Measurements from ENCODE around the gene PON2.

Gene PON2

DNA sequence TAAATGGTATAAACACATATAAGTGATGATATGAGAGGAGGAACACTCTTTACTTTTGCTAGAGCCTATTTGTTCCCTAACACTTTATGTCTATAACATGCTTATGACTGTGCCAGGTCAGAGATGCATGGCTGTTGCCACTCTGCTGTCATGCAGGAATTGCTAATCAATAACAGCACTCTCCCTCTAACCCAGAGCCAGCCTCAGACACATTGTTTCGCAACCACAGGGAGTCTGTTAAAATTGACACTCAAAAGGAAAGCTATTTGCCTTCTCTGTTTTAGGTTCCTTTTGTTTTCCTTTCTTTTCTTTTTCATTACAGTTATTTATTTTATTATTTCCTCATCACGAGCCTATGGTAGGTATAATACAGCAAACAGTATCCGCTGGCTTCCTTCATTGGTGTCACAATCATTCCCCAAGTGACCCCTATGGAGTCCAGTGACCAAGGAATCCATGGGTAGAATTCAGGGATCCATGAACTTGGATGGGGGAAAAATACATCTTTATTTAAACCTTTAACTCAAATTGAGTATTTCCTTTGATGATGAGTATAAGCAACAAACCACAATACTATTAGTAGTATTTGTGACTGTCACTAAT lies 6.8 kb downstream of the PON2 start:
- no peak for DNase-seq
- no peaks in the 10 kb centered on the region for H3K9me3 ChIP-seq (ENCODE audit: control insufficient read depth, low read length)
- no peaks in the 10 kb centered on the region for H3K27me3 ChIP-seq (replicated peaks; ENCODE audit: control insufficient read depth, insufficient read depth, low read length, poor library complexity, severe bottlenecking)
- H3K4me3 ChIP-seq (ENCODE audit: insufficient read depth, low read depth, low read length, poor library complexity, severe bottlenecking), result no peak overlapping the region
- H3K4me1 ChIP-seq (ENCODE audit: control insufficient read depth, insufficient read depth, low read length, poor library complexity, severe bottlenecking), result no peaks in the 10 kb centered on the region
- H3K36me3 ChIP-seq (ENCODE audit: control insufficient read depth, insufficient read depth, low read length), result no peaks in the 10 kb centered on the region
- no peak overlapping the region for H3K27ac ChIP-seq (ENCODE audit: insufficient read depth, low read length, poor library complexity, severe bottlenecking)

DNA sequence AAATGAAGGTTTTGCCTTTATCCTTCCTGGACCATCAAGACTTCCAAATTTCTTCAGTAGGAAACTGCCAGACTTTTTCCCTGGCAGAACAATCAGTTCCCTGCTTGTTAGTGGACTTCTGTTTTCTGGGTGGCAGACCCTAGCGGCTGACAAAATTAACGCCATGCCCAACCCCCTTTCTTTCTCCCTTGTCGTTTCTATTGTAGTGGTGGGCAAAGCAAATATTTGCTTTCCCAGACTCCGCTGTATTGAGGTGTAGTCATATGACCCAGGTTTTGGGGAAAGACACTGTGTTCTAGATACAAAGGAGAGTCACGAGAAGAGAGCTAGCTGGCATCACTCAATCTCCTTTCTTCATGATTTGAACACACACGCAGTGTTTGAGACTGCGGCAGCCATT lies 7.7 kb downstream of the PON2 start:
- Histone ChIP-seq H3K27ac (ENCODE audit: insufficient read depth, low read length, poor library complexity, severe bottlenecking) (no peak overlapping the region), H3K4me3 (ENCODE audit: insufficient read depth, low read depth, low read length, poor library complexity, severe bottlenecking) (no peak overlapping the region), H3K9me3 (ENCODE audit: control insufficient read depth, low read length) (no peaks in the 10 kb centered on the region), H3K36me3 (ENCODE audit: control insufficient read depth, insufficient read depth, low read length) (no peaks in the 10 kb centered on the region), H3K27me3 (replicated peaks; ENCODE audit: control insufficient read depth, insufficient read depth, low read length, poor library complexity, severe bottlenecking) (no peaks in the 10 kb centered on the region), H3K4me1 (ENCODE audit: control insufficient read depth, insufficient read depth, low read length, poor library complexity, severe bottlenecking) (no peaks in the 10 kb centered on the region)
- no peak for DNase-seq

DNA sequence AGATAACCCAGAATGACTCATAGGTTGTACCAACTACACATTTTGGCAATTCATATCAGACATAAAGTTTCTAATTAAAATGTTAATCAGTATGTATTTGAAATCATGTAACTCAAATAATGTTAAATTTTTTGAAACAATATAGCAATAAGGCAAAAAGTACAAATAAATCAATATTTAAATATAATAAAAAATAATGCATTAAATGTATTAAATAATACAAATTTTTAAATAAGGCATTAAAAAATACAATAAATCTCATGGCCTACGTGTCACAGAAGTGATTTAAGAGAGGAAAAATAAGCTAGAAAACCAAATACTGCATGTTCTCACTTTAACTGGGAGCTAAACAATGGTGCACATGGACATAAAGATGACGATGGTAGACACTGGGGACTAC lies 9.1 kb downstream of the PON2 start:
- H3K27me3 ChIP-seq (replicated peaks; ENCODE audit: control insufficient read depth, insufficient read depth, low read length, poor library complexity, severe bottlenecking), result no peaks in the 10 kb centered on the region
- no peak overlapping the region for H3K27ac ChIP-seq (ENCODE audit: insufficient read depth, low read length, poor library complexity, severe bottlenecking)
- H3K9me3 ChIP-seq (ENCODE audit: control insufficient read depth, low read length), result no peaks in the 10 kb centered on the region
- H3K36me3 ChIP-seq (ENCODE audit: control insufficient read depth, insufficient read depth, low read length), result no peaks in the 10 kb centered on the region
- no peak overlapping the region for H3K4me3 ChIP-seq (ENCODE audit: insufficient read depth, low read depth, low read length, poor library complexity, severe bottlenecking)
- no peak for DNase-seq
- no peaks in the 10 kb centered on the region for H3K4me1 ChIP-seq (ENCODE audit: control insufficient read depth, insufficient read depth, low read length, poor library complexity, severe bottlenecking)

DNA sequence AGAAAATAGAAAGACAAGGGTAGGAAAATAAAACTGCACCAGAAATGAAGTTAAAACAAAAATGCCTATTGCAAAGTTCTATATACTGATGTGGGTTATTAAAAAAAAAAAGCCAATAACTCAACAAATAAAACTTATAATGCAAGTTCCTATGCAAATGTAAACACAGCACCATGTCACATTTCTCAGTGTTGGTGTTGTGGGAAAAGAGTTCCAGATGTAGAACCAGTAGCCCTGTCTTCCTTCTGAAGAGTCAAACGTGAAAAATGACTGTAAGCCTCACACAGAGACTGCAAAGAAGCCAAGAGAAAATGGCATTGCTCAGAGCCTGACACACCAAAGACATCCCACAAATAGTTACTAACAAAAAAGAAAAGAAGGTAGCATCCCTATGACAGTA lies 10.1 kb downstream of the PON2 start:
- Histone ChIP-seq H3K9me3 (ENCODE audit: control insufficient read depth, low read length) (no peaks in the 10 kb centered on the region), H3K27me3 (replicated peaks; ENCODE audit: control insufficient read depth, insufficient read depth, low read length, poor library complexity, severe bottlenecking) (no peaks in the 10 kb centered on the region), H3K4me1 (ENCODE audit: control insufficient read depth, insufficient read depth, low read length, poor library complexity, severe bottlenecking) (no peaks in the 10 kb centered on the region), H3K27ac (ENCODE audit: insufficient read depth, low read length, poor library complexity, severe bottlenecking) (no peak overlapping the region), H3K4me3 (ENCODE audit: insufficient read depth, low read depth, low read length, poor library complexity, severe bottlenecking) (no peak overlapping the region), H3K36me3 (ENCODE audit: control insufficient read depth, insufficient read depth, low read length) (no peaks in the 10 kb centered on the region)
- DNase-seq, result no peak

DNA sequence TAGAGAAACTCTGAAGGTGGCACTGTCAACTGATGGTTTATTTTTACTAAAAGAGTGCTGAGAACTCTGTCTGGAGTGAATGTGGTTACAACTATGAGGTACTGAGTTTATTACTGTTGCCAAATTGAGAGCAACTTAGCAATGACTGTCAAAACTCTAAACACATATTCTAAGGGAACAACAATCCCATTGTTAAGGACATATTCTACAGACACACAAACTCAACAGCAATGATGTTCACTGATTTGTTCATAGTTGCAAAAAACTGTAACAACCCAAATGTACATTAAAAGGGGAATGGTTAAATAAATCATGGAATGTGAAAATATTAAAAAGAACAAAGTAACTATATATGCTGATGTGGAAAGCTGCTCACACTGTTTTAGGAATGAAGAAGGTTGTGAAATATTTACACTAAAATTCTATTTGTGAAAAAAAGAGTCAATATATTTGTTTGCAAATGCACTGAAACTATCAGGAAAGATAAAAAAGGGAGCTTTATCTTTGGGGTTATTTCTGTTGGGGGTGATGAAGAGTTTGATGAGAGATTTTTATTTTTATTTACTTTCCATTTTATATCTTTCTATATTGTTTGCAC lies 12.9 kb downstream of the PON2 start:
- H3K4me3 ChIP-seq (ENCODE audit: insufficient read depth, low read depth, low read length, poor library complexity, severe bottlenecking), result no peak overlapping the region

DNA sequence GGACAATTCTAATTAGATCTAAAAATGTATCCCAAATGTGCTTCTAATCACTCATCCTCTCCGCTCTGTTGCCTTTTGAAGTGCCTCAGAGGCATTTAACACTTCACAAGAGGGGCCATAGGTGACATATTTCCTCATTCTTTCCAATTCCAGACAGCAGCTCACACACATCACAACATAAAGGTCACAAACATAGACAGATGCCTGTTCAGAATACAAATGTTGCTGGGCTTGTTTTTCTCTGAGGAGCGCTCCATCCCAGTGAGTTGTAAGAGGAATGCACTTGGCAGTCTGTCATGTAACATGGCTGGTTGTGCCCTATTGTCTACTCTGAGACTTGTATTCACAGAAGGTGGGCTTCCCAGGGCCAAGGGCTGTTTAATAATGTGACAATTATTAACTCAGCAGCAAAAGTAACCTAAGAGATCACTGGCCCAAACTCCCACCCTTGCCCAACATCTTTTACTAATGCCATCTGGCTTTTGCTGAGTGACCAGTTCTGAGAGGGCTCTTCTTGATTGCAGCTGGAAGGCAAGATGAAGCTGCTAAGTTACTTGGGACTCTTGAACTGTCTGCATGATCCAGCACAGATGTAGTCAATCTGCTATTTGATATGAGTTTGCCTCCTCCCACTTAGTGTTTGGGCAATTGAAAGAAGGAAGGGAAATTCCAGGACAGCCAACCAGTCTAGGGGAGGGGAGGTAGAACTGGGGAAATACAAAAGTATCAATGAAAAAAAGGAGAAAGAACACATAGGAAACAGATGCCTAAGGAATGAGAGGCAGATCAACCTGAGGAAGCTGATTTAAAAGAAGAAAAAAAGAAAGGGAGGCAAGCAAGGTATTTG lies 13.6 kb downstream of the PON2 start:
- no peak overlapping the region for H3K4me3 ChIP-seq (ENCODE audit: insufficient read depth, low read depth, low read length, poor library complexity, severe bottlenecking)
- no peaks in the 10 kb centered on the region for H3K4me1 ChIP-seq (ENCODE audit: control insufficient read depth, insufficient read depth, low read length, poor library complexity, severe bottlenecking)
- H3K36me3 ChIP-seq (ENCODE audit: control insufficient read depth, insufficient read depth, low read length), result no peaks in the 10 kb centered on the region
- no peaks in the 10 kb centered on the region for H3K9me3 ChIP-seq (ENCODE audit: control insufficient read depth, low read length)
- H3K27me3 ChIP-seq (replicated peaks; ENCODE audit: control insufficient read depth, insufficient read depth, low read length, poor library complexity, severe bottlenecking), result no peaks in the 10 kb centered on the region
- H3K27ac ChIP-seq (ENCODE audit: insufficient read depth, low read length, poor library complexity, severe bottlenecking), result no peak overlapping the region
- no peak for DNase-seq

More for the DNA sequence above, 12.9 kb downstream of the PON2 start:
- Histone ChIP-seq H3K27me3 (replicated peaks; ENCODE audit: control insufficient read depth, insufficient read depth, low read length, poor library complexity, severe bottlenecking) (no peaks in the 10 kb centered on the region), H3K27ac (ENCODE audit: insufficient read depth, low read length, poor library complexity, severe bottlenecking) (no peak overlapping the region), H3K36me3 (ENCODE audit: control insufficient read depth, insufficient read depth, low read length) (no peaks in the 10 kb centered on the region), H3K9me3 (ENCODE audit: control insufficient read depth, low read length) (no peaks in the 10 kb centered on the region), H3K4me1 (ENCODE audit: control insufficient read depth, insufficient read depth, low read length, poor library complexity, severe bottlenecking) (no peaks in the 10 kb centered on the region)
- no peak for DNase-seq

DNA sequence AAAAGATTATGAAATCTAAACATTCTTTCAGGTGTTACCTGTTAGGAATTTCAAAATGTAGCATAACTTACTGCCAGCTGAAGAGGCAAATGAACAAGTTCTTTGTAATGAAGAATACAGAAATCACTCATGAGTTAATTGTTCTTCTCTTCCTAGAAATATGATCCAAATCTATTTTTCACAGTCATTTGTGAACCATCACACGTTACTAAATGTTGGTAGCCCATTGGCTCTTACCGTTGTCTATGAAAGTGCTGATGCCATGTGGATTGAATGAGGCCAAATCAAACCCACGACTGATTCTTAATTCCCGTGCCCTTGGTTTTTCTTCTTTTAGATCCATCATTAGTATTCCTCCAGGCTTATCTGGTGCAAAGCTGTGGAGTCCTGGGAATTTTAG lies 22.8 kb downstream of the PON2 start:
- Histone ChIP-seq H3K36me3 (ENCODE audit: control insufficient read depth, insufficient read depth, low read length) (no peaks in the 10 kb centered on the region), H3K9me3 (ENCODE audit: control insufficient read depth, low read length) (no peaks in the 10 kb centered on the region), H3K4me3 (ENCODE audit: insufficient read depth, low read depth, low read length, poor library complexity, severe bottlenecking) (no peak overlapping the region), H3K4me1 (ENCODE audit: control insufficient read depth, insufficient read depth, low read length, poor library complexity, severe bottlenecking) (no peaks in the 10 kb centered on the region), H3K27me3 (replicated peaks; ENCODE audit: control insufficient read depth, insufficient read depth, low read length, poor library complexity, severe bottlenecking) (no peaks in the 10 kb centered on the region), H3K27ac (ENCODE audit: insufficient read depth, low read length, poor library complexity, severe bottlenecking) (no peak overlapping the region)
- no peak for DNase-seq

DNA sequence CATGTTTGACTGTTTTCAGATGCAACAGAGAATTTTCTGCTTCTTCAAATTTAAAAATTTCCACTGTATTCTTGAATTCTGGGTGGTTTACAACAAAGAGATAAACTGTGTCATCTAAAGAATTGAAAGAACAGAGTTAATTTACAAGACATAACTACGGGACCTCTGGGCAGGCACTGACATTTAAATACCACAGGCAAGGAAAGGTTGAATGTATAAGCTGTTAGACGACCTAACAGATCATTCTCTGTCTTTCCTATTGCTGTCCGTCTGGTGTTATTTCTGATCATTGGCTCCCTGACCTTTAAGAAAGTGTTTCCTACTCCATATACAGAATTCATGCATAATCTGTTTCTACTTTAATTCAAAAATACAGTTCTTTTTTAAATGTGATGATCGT lies 23.2 kb downstream of the PON2 start:
- no peak for DNase-seq
- Histone ChIP-seq H3K4me1 (ENCODE audit: control insufficient read depth, insufficient read depth, low read length, poor library complexity, severe bottlenecking) (no peaks in the 10 kb centered on the region), H3K27ac (ENCODE audit: insufficient read depth, low read length, poor library complexity, severe bottlenecking) (no peak overlapping the region)

DNA sequence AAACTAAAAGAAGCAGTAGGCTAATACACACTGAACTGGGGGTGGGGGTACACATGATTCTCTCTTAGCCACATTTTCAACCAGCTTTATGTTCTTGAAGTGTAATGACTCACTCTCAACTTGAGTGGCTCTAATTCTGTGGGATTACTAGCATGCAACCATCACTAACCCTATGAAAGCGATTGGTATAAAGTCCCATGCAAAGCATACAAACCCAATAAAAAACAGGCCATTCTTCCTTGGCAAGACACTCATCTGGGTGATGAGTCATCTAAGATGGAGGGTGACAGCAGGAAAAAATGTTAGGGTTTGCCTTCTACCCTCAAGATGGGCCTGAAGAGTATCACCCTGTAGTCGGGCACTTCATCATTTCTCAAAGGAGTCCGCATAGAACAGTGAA lies 23.8 kb downstream of the PON2 start:
- H3K27me3 ChIP-seq (replicated peaks; ENCODE audit: control insufficient read depth, insufficient read depth, low read length, poor library complexity, severe bottlenecking), result no peaks in the 10 kb centered on the region
- H3K4me3 ChIP-seq (ENCODE audit: insufficient read depth, low read depth, low read length, poor library complexity, severe bottlenecking), result no peak overlapping the region
- H3K27ac ChIP-seq (ENCODE audit: insufficient read depth, low read length, poor library complexity, severe bottlenecking), result no peak overlapping the region
- no peaks in the 10 kb centered on the region for H3K4me1 ChIP-seq (ENCODE audit: control insufficient read depth, insufficient read depth, low read length, poor library complexity, severe bottlenecking)
- no peaks in the 10 kb centered on the region for H3K36me3 ChIP-seq (ENCODE audit: control insufficient read depth, insufficient read depth, low read length)
- no peak for DNase-seq
- no peaks in the 10 kb centered on the region for H3K9me3 ChIP-seq (ENCODE audit: control insufficient read depth, low read length)

More for the DNA sequence above, 23.2 kb downstream of the PON2 start:
- Histone ChIP-seq H3K4me3 (ENCODE audit: insufficient read depth, low read depth, low read length, poor library complexity, severe bottlenecking) (no peak overlapping the region), H3K36me3 (ENCODE audit: control insufficient read depth, insufficient read depth, low read length) (no peaks in the 10 kb centered on the region), H3K9me3 (ENCODE audit: control insufficient read depth, low read length) (no peaks in the 10 kb centered on the region), H3K27me3 (replicated peaks; ENCODE audit: control insufficient read depth, insufficient read depth, low read length, poor library complexity, severe bottlenecking) (no peaks in the 10 kb centered on the region)

DNA sequence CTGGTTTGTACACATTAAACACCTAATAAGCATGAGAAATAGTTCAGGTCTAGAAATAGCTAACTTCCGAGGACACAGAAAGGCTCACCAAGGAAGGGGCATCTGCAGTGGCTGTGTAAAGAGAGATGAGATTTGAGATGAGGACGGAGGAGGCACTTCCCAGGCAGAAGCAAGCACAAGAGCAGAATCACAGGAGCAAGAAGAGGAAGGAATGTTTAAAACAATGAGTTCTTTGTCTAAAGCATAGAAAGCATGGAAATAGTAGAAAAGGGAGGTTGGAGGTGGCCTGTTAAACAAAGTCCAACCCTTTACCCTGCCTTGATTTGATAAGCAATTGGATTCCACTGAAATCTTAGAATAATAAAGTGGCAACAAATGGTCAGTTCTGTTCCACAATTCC lies 27.1 kb downstream of the PON2 start:
- Histone ChIP-seq H3K27me3 (replicated peaks; ENCODE audit: control insufficient read depth, insufficient read depth, low read length, poor library complexity, severe bottlenecking) (no peaks in the 10 kb centered on the region), H3K36me3 (ENCODE audit: control insufficient read depth, insufficient read depth, low read length) (no peaks in the 10 kb centered on the region)
- DNase-seq, result no peak

More for the DNA sequence above, 27.1 kb downstream of the PON2 start:
- Histone ChIP-seq H3K4me3 (ENCODE audit: insufficient read depth, low read depth, low read length, poor library complexity, severe bottlenecking) (no peak overlapping the region), H3K27ac (ENCODE audit: insufficient read depth, low read length, poor library complexity, severe bottlenecking) (no peak overlapping the region), H3K4me1 (ENCODE audit: control insufficient read depth, insufficient read depth, low read length, poor library complexity, severe bottlenecking) (no peaks in the 10 kb centered on the region), H3K9me3 (ENCODE audit: control insufficient read depth, low read length) (no peaks in the 10 kb centered on the region)
